Urothelium cell line (cell line): Measurements from ENCODE around the gene FBH1.

Experiments
- DNase-seq: peaks from one replicate; pipeline ENCODE4 v3.0.0; 2011; ENCODE audit warnings: low spot score, mixed read lengths
- FAIRE-seq: peaks from 2 replicates; lab custom pipeline; 2011; peaks lifted over from hg19 to GRCh38; lab: Jason Lieb, UNC

The FBH1 gene

DNA sequence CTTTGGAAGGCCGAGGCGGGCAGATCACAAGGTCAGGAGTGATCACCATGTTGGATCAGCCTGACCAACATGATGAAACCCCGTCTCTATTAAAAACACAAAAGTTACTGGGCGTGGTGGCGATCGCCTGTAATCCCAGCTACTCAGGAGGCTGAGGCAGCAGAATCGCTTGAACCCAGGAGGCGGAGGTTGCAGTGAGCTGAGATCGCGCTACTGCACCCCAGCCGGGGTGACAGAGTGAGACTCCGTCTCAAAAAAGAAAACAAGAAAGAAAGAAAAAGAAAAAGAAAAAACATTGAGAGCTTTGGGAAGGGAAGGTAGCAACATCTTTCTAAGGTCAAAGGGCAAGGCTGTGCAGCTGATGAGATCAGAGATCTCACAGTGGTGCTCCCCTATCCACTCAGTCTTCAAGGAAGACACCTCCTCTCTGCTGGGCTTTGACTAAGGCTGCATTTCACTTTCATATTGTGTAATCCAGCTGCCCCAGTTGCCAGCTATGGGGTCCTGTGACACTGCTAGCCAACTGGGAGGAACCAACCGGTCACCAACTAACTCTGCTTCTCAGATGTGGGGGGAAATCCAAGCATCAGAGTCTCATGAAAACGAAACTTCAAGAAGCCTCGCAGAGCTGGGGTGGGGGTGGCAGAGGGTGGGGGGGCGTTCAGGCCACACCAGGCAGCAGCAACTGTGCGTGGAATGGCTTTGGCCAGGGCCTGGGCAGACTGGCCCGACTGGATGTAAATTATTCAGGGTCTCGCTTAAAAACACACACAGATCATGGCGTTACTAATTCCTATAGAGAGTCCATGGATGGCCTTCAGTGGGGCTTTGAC, 85.8 kb downstream of the FBH1 start:
- DNase-seq (no peak), FAIRE-seq (no peak)

GRCh38 chr10:5976512-5977470, 86.7 kb downstream of the FBH1 start:
- FAIRE-seq, result no peak
- peak; percentile 45 for DNase-seq

DNA sequence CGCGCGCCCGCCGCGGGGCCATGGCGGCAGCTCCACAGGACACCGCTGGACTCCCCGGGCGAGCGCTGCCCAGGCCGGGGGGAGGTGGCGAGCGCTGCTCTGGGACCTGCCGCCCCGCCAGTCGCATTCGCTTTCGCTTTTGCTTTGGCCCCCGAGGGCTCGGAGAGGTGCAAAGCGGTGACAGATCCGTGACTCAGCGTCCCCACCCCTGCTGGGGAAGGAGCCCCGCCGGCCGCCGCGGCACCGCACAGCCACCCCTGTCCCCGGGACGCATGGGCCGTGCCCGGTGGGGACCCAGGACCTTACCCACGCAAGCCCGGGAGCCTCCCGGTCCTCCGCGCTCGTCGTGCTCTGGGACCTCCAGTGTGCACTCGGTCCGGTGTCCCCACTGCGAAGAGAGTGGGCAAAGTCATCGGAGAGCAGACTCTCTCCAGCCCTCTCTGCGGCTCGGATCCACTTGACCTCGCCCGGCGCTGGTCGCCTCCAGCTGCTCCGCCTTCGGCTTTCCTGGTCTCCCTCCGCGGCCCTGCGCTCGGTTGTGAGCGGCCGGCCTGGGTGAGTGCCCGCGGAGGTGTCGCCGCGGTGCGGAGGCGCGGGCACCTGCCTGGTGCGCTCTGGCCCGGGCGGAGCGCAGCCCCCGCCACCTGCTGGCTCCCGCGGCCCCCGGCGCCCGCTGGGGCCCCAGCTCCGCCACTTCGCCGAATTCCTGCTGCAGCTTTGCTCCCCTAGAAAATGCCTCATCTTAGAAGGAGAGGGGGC, 87.6 kb downstream of the FBH1 start, which contains the start of gene IL15RA:
TSS of gene IL15RA (minus strand) at position 73 of the 759 bp plus-strand sequence. CDS start at position 22, 51 bp downstream.
- peak; percentile 73 for DNase-seq
- no peak for FAIRE-seq

GRCh38 chr10:5978230-5978489, 88.1 kb downstream of the FBH1 start:
- DNase-seq (no peak), FAIRE-seq (no peak)

DNA sequence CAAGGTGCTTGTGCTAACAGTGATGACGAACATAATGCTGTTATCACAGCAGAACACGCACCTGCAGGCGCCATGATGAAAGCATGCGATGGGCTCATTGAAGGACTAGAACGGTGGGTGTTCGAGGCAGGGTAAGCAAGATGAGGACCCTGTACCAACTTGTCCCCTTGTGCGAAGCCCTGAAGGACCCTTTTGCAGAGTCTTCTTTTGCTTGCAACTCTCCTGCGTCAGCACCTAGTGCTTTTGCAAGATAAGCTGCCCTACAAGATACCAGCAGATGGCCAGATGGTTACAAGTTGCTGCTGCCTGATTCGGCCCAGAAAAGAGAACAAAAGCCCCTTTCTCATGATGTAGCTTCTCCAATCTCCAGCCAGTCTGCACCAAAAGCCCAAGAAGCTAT, 91.5 kb downstream of the FBH1 start:
- FAIRE-seq (no peak), DNase-seq (no peak)

GRCh38 chr10:5983774-5984173, 93.7 kb downstream of the FBH1 start:
- DNase-seq, result no peak
- no peak for FAIRE-seq

DNA sequence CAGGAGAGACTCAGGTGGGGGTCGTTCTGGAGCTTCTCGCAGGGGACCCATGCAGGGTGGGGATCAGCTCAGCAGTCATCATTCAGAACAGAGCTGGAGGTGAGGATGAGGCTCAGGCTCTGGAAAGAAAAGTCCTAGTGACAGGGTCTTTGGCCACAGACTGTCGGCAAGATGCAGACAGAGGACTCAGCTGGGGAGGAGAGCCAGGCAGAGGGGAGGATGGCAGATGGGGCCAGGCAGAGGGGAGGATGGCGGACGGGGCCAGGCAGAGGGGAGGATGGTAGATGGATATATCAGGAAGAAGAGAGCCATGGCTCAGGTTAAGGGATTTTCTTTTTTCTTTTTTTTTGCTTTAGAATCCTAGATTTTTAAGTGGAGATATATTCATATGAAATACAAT, 95.0 kb downstream of the FBH1 start:
- no peak for DNase-seq
- no peak for FAIRE-seq
